ENCODE data around the gene C16orf46. TPM values are rescaled to one million over a fixed set of nuclear protein-coding genes. Genes with fewer than 3 reads are reported as not detected.

The C16orf46 gene
- total RNA-seq, 1 experiment from 2014 or later, result 2.0 TPM

GRCh38 chr16:81035975-81036750 is 40.9 kb downstream of the C16orf46 start:
- peaks cover 17 to 47% (median 41%) of the 10 kb centered on the region in 3 experiments for H3K36me3 Mint-ChIP-seq (ENCODE audit: insufficient read depth in 1 of 3, low read depth in 3 of 3)
- H3K27me3 ChIP-seq (ENCODE audit: insufficient read depth, low read length), result no peaks in the 10 kb centered on the region
- H3K9me3 ChIP-seq (ENCODE audit: control insufficient read depth, low read depth, low read length), result no peaks in the 10 kb centered on the region
- H3K9ac ChIP-seq (ENCODE audit: extremely low read depth, insufficient read length, low read length), result peak overlapping the region; percentile 83
- H2AFZ ChIP-seq (ENCODE audit: low read length), result no peak overlapping the region
- peaks cover 7% of the 10 kb centered on the region for H3K23me2 ChIP-seq (ENCODE audit: insufficient read length, low read depth, low read length, poor library complexity, severe bottlenecking)
- H2BK5ac ChIP-seq (ENCODE audit: insufficient read length, low read length), result no peak overlapping the region
- H2BK15ac ChIP-seq (ENCODE audit: low read depth, low read length), result no peak overlapping the region
- H3K27ac ChIP-seq (ENCODE audit: insufficient read length, low read depth, low read length), result no peak overlapping the region
- peak overlapping the region in 1 of 3 experiments; percentile 81; a peak in 1 of 7 replicates for H3K27ac Mint-ChIP-seq
- H3K79me2 ChIP-seq (ENCODE audit: insufficient read depth, low read length), result peaks cover 8% of the 10 kb centered on the region; the same call in 1 of the 2 replicates
- H3K14ac ChIP-seq (ENCODE audit: insufficient read depth, low read length), result peak overlapping the region; percentile 96
- no peak overlapping the region for H4K8ac ChIP-seq (replicated peaks; ENCODE audit: insufficient read length, low read depth, low read length)
- H3K4me1 Mint-ChIP-seq, result peaks cover 21 to 22% of the 10 kb centered on the region in 2 experiments
- no peak for TF ChIP-seq CTCF (conservative IDR thresholded peaks at IDR 0.05)
- 0 out of 2 replicates have a peak, but pooled peaks cover 5% of the 10 kb centered on the region for H3K4me1 ChIP-seq (ENCODE audit: insufficient read depth, low read length)
- H3K56ac ChIP-seq (ENCODE audit: insufficient read length, low read depth, low read length), result no peak overlapping the region
- no peak overlapping the region for H4K91ac ChIP-seq (ENCODE audit: insufficient read length, low read depth, low read length)
- peak overlapping the region; percentile 96 for H3K4me2 ChIP-seq (ENCODE audit: insufficient read depth, insufficient read length, low read length)
- no peak overlapping the region for H3K23ac ChIP-seq (ENCODE audit: insufficient read length, low read depth, low read length)
- no peak overlapping the region for H3K4ac ChIP-seq (ENCODE audit: low read depth, low read length)
- peaks cover 8 to 10% of the 10 kb centered on the region in 2 experiments for H3K9me3 Mint-ChIP-seq
- no peak overlapping the region for H4K5ac ChIP-seq (ENCODE audit: insufficient read length, low read depth, low read length)
- no peak overlapping the region for H2BK20ac ChIP-seq (ENCODE audit: low read depth, low read length, poor library complexity, severe bottlenecking)
- no peaks in the 10 kb centered on the region for H4K20me1 ChIP-seq (ENCODE audit: control insufficient read depth, insufficient read depth, insufficient read length)
- no peak overlapping the region for H2AK5ac ChIP-seq (ENCODE audit: insufficient read length, low read length)
- H3K4me3 Mint-ChIP-seq, result peak overlapping the region; percentile 82 to 88
- H3K18ac ChIP-seq (ENCODE audit: insufficient read length, low read depth, low read length), result peak overlapping the region; percentile 92
- no peak overlapping the region for H2BK120ac ChIP-seq (ENCODE audit: low read depth, low read length, poor library complexity, severe bottlenecking)
- peaks cover 3% of the 10 kb centered on the region for H3K79me1 ChIP-seq (ENCODE audit: insufficient read depth, low read depth, low read length, poor library complexity, severe bottlenecking)
- H3T11ph ChIP-seq (ENCODE audit: low read length), result no peak overlapping the region
- H3K27me3 Mint-ChIP-seq (ENCODE audit: low read depth), result no peaks in the 10 kb centered on the region
- DNase-seq, result peak; percentile 42
- WGBS (ENCODE audit: extremely low coverage, insufficient read length, low lambda C conversion rate), result no CpG with 5 or more reads among the region's 80 CpGs
- H2BK12ac ChIP-seq (ENCODE audit: insufficient read length, low read depth, low read length), result no peak overlapping the region
